Rectal smooth muscle tissue (tissue), 1 donor: Measurements from ENCODE around the gene NRTN.

Source experiments
- H3K27ac ChIP-seq: one replicate; pipeline ENCODE4 v1.7.0; 2013; ENCODE audit warnings: low read depth, low read length, inconsistent platforms
- H3K27me3 ChIP-seq: one replicate; pipeline ENCODE4 v1.7.0; 2013; ENCODE audit warnings: low read length; ENCODE audit not compliant: control insufficient read depth, insufficient read depth
- H3K36me3 ChIP-seq: one replicate; pipeline ENCODE4 v1.7.0; 2013; ENCODE audit warnings: low read length; ENCODE audit not compliant: control insufficient read depth, insufficient read depth
- H3K4me1 ChIP-seq: one replicate; pipeline ENCODE4 v1.7.0; 2013; ENCODE audit warnings: low read length; ENCODE audit not compliant: control insufficient read depth, insufficient read depth
- H3K4me3 ChIP-seq: one replicate; pipeline ENCODE4 v1.7.0; 2013; ENCODE audit warnings: low read length
- H3K9ac ChIP-seq: one replicate; pipeline ENCODE4 v1.7.0; 2013; ENCODE audit warnings: low read length

The NRTN gene

GRCh38 chr19:5877882-5878281 lies 73.0 kb downstream of the NRTN start:
- H3K9ac ChIP-seq = no peak overlapping the region
- no peaks in the 10 kb centered on the region for H3K27me3 ChIP-seq
- H3K27ac ChIP-seq = no peak overlapping the region
- H3K4me3 ChIP-seq = no peak overlapping the region
- no peaks in the 10 kb centered on the region for H3K36me3 ChIP-seq
- H3K4me1 ChIP-seq = peaks cover 12% of the 10 kb centered on the region
